ENCODE results near the gene METTL1. TPM values are rescaled to one million over a fixed set of nuclear protein-coding genes. Genes with fewer than 3 reads are reported as not detected.
A peak's percentile ranks its signal among the peaks of the same experiment; 100 is the strongest.

The METTL1 gene
- total RNA-seq, 1 donor from 2014 or later: 37.8 TPM

GRCh38 chr12:57734591-57734990, 37.3 kb downstream of the METTL1 start:
- no peaks in the 10 kb centered on the region for H3K36me3 Mint-ChIP-seq (ENCODE audit: low read depth)
- peak overlapping the region; percentile 47 for H3K4me3 Mint-ChIP-seq
- H3K27ac Mint-ChIP-seq (ENCODE audit: unreplicated experiment): no peak overlapping the region
- peaks cover 91% of the 10 kb centered on the region for H3K27me3 Mint-ChIP-seq (ENCODE audit: low read depth)
- H3K9me3 Mint-ChIP-seq: no peaks in the 10 kb centered on the region
- TF ChIP-seq, protein P1, sequence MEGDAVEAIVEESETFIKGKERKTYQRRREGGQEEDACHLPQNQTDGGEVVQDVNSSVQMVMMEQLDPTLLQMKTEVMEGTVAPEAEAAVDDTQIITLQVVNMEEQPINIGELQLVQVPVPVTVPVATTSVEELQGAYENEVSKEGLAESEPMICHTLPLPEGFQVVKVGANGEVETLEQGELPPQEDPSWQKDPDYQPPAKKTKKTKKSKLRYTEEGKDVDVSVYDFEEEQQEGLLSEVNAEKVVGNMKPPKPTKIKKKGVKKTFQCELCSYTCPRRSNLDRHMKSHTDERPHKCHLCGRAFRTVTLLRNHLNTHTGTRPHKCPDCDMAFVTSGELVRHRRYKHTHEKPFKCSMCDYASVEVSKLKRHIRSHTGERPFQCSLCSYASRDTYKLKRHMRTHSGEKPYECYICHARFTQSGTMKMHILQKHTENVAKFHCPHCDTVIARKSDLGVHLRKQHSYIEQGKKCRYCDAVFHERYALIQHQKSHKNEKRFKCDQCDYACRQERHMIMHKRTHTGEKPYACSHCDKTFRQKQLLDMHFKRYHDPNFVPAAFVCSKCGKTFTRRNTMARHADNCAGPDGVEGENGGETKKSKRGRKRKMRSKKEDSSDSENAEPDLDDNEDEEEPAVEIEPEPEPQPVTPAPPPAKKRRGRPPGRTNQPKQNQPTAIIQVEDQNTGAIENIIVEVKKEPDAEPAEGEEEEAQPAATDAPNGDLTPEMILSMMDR (conservative IDR thresholded peaks at IDR 0.05): no peak
- peaks cover 21% of the 10 kb centered on the region for H3K4me1 Mint-ChIP-seq
- no peak for DNase-seq (ENCODE audit: low read depth, low spot score)

DNA sequence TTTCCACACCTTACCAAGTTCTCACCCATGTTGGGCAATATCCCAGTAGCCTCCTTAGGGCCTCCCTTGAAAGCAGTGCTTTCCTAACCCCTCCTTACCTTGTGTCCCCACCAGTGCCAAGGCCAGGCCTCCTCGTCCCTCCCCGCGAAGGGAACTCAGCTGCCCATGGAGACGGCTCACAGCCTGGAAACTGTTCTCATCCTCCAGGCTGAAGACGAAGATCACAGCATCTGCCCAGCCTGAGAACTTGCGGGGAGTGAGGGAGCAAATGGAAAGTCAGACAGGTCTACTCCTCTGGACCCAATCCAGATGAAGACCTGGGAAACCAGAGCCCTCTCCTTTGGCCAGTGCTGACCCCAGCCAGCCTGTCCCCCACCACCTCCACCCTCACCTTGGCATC, 38.0 kb downstream of the METTL1 start:
- Mint-ChIP-seq H3K4me3 (no peak overlapping the region), H3K27ac (ENCODE audit: unreplicated experiment) (no peak overlapping the region), H3K9me3 (no peaks in the 10 kb centered on the region), H3K36me3 (ENCODE audit: low read depth) (peaks cover 2% of the 10 kb centered on the region), H3K27me3 (ENCODE audit: low read depth) (peaks cover 91% of the 10 kb centered on the region), H3K4me1 (peaks cover 15% of the 10 kb centered on the region)
- DNase-seq (ENCODE audit: low read depth, low spot score): no peak
- TF ChIP-seq, protein P1 (conservative IDR thresholded peaks at IDR 0.05): no peak

GRCh38 chr12:57732726-57733593, 38.9 kb downstream of the METTL1 start:
- Mint-ChIP-seq H3K4me1 (peaks cover 13% of the 10 kb centered on the region), H3K4me3 (no peak overlapping the region), H3K27me3 (ENCODE audit: low read depth) (peaks cover 95% of the 10 kb centered on the region), H3K36me3 (ENCODE audit: low read depth) (peaks cover 2% of the 10 kb centered on the region), H3K27ac (ENCODE audit: unreplicated experiment) (no peak overlapping the region), H3K9me3 (no peaks in the 10 kb centered on the region)
- DNase-seq (ENCODE audit: low read depth, low spot score): no peak
- TF ChIP-seq, protein P1 (conservative IDR thresholded peaks at IDR 0.05): no peak

DNA sequence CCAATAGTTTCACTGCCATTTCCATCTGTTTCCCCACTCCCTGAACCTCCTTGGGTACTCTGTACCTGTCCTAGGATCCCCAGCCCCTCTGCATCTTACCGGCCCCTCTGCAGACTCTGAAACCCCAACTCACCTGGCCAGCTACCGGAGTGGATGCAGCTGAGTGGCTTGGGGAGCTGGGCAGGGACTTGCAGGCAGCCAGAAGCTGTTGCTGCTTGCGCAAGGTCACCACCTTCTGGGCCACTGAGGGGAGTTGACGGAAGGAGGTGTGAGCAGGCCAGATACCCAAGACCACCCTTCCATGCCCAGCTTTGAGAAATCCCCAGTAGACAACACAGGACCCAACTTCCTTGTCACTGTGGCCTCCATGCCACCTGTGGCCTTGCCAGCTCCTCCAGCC, 39.6 kb downstream of the METTL1 start:
- Mint-ChIP-seq H3K4me1 (peaks cover 17% of the 10 kb centered on the region), H3K9me3 (no peaks in the 10 kb centered on the region), H3K4me3 (no peak overlapping the region), H3K27ac (ENCODE audit: unreplicated experiment) (no peak overlapping the region), H3K27me3 (ENCODE audit: low read depth) (peaks cover 100% of the 10 kb centered on the region), H3K36me3 (ENCODE audit: low read depth) (peaks cover 2% of the 10 kb centered on the region)
- TF ChIP-seq, protein P1 (conservative IDR thresholded peaks at IDR 0.05): no peak
- DNase-seq (ENCODE audit: low read depth, low spot score): no peak

GRCh38 chr12:57731411-57732080, 40.4 kb downstream of the METTL1 start:
- no peak overlapping the region for H3K4me3 Mint-ChIP-seq
- H3K9me3 Mint-ChIP-seq: no peaks in the 10 kb centered on the region
- H3K27me3 Mint-ChIP-seq (ENCODE audit: low read depth): peaks cover 100% of the 10 kb centered on the region
- peaks cover 12% of the 10 kb centered on the region for H3K4me1 Mint-ChIP-seq
- no peak overlapping the region for H3K27ac Mint-ChIP-seq (ENCODE audit: unreplicated experiment)
- no peak for DNase-seq (ENCODE audit: low read depth, low spot score)
- H3K36me3 Mint-ChIP-seq (ENCODE audit: low read depth): peaks cover 2% of the 10 kb centered on the region
- TF ChIP-seq, protein P1 (conservative IDR thresholded peaks at IDR 0.05): no peak
